Pancreas (tissue), 10 donors: Measurements from ENCODE around the gene TSPOAP1. TPM values are rescaled to one million over a fixed set of nuclear protein-coding genes. Genes with fewer than 3 reads are reported as not detected.
A peak's percentile ranks its signal among the peaks of the same experiment; 100 is the strongest.

Experiments
- ATAC-seq, 4 donors: fragments of 200-7000 bp; cut with Tn5 transposase; one replicate each; pipeline versions ENCODE4 v1.8.0 to v1.9.1; 2020; ENCODE audit warnings: mild to moderate bottlenecking in 4 of 4, moderate library complexity in 4 of 4
- DNase-seq, 6 donors: peaks; one replicate each; pipeline ENCODE4 v3.0.0-alpha.2; 2020
- FAIRE-seq: peaks from 2 replicates; lab custom pipeline; 2012; peaks lifted over from hg19 to GRCh38; lab: Jason Lieb, UNC
- H3K27ac ChIP-seq, 4 donors: fragments of 200-600 bp; sonication (generic); 1 replicate in 3 of 4; 2 replicates in 1 of 4; pipeline versions ENCODE4 v1.5.0 to v1.8.0; 2020
- H3K27me3 ChIP-seq, 4 donors: fragments of 200-600 bp; one replicate each; pipeline ENCODE4 v1.8.0; 2021
- H3K36me3 ChIP-seq, 3 donors: fragments of 200-600 bp; sonication (generic) in 1 of 3; one replicate each; pipeline versions ENCODE4 v1.5.0 to v1.8.0; 2020 to 2021
- H3K4me1 ChIP-seq, 3 donors: fragments of 200-600 bp; one replicate each; pipeline ENCODE4 v1.8.0; 2021
- H3K4me3 ChIP-seq, 4 donors: fragments of 200-600 bp; sonication (generic) in 2 of 4; one replicate each; pipeline versions ENCODE4 v1.5.0 to v1.8.0; 2020 to 2021
- H3K9me3 ChIP-seq, 4 donors: fragments of 200-600 bp; one replicate each; pipeline ENCODE4 v1.8.0; 2021
- CTCF ChIP-seq, 4 donors: fragments of 200-600 bp; sonication (generic) in 3 of 4; IDR thresholded peaks; one replicate each; pipeline versions ENCODE4 v1.5.0 to v1.8.0; 2021; ENCODE audit warnings: antibody characterized with exemption in 4 of 4
- WGBS, 2 donors: extraction: QIAGEN DNeasy Blood & Tissue Kit; methylation state at CpG; one replicate each; pipeline ENCODE4 v1.1.7; 2013; 5-methylcytosine and 5-hydroxymethylcytosine counted together
- intact Hi-C, 3 donors: fragments of 100-400 bp; cut with DNase I; formaldehyde crosslinking; loops; one replicate each; pipeline versions ENCODE4 v1.11.1 to v1.14.2; 2022
- polyA plus RNA-seq, 2 donors: library from polyadenylated mRNA; stranded (reverse); fragments of 200-250 nt; gene quantifications; one replicate each; pipeline ENCODE4 v1.2.3, GENCODE V29; 2013
- total RNA-seq, 6 donors: library from RNA; stranded (reverse); fragmentation: NEBNext Ultra II Directional in 4 of 6; extraction: Animal tissue kit (Norgen Biotek cat#: 25700) in 4 of 6; gene quantifications; one replicate each; pipeline versions ENCODE4 v1.2.1 to v1.2.4, GENCODE V29; 2021 to 2023
- donor health status: healthy with polysubstance abuse.
- donor health status: DM: no; HTN: no; CAD: no; lungs with moderate emphysema.
- donor health status: DM: no; HTN: no; CAD: no.
- donor health status: control.
- donor health status: control.
- donor health status: Bipolar disorder and iron deficiency.
- donor health status: DM: yes; HTN: yes; CAD: no.
- donor health status: DM: no; HTN: no; CAD: no.
- donor health status: DM: no; HTN: no; CAD: no.
- donor health status: DM: yes; HTN: yes; CAD: no.

Gene TSPOAP1
- total and polyA plus RNA-seq, 8 donors: 7.0 to 90.2 (median 14.8) TPM

- intact Hi-C loops: loop anchor here in 1 of 3 donors (5.0 kb wide), 1 partner anchor 123 kb away; no protein-coding TSS in a partner anchor
- Histone ChIP-seq H3K4me3 (peak overlapping the region; percentile 62 to 83 (median 74)), H3K36me3 (no peaks in the 10 kb centered on the region), H3K4me1 (no peaks in the 10 kb centered on the region), H3K27me3 (no peaks in the 10 kb centered on the region), H3K9me3 (no peaks in the 10 kb centered on the region), H3K27ac (no peak overlapping the region)
- TF ChIP-seq CTCF (IDR thresholded peaks at IDR 0.05): no peak
- DNase-seq (peak; percentile 58 to 90 (median 74)), ATAC-seq (peak; percentile 91 to 96 (median 94)), FAIRE-seq (no peak)
- WGBS, 2 donors: 2 to 5% methylated on average over 64 to 66 of the region's 66 CpGs
Measured at GRCh38 chr17:58324409-58325288, 3.9 kb downstream of the TSPOAP1 start.

- Histone ChIP-seq H3K4me1 (no peaks in the 10 kb centered on the region), H3K9me3 (no peaks in the 10 kb centered on the region), H3K4me3 (peak overlapping the region; percentile 62 to 83 (median 74)), H3K27me3 (no peaks in the 10 kb centered on the region), H3K36me3 (no peaks in the 10 kb centered on the region), H3K27ac (no peak overlapping the region)
- intact Hi-C loops: loop anchor here in 1 of 3 donors (5.0 kb wide), 1 partner anchor 123 kb away; no protein-coding TSS in a partner anchor
- DNase-seq (no peak), ATAC-seq (peak in 1 of 4 donors; percentile 3), FAIRE-seq (no peak)
- no peak for TF ChIP-seq CTCF (IDR thresholded peaks at IDR 0.05)
- 3 to 8% methylated on average over 13 of the region's 13 CpGs for WGBS, 2 donors
Measured at GRCh38 chr17:58324056-58324408, 4.6 kb downstream of the TSPOAP1 start.

GRCh38 chr17:58323366-58324055 lies 5.1 kb downstream of the TSPOAP1 start:
- H3K9me3 ChIP-seq: no peaks in the 10 kb centered on the region
- DNase-seq (peak in 2 of 6 donors; percentile 38 to 55), ATAC-seq (no peak), FAIRE-seq (no peak)
- no peak overlapping the region for H3K27ac ChIP-seq
- peak overlapping the region in 3 of 4 donors; percentile 62 to 83 (median 81) for H3K4me3 ChIP-seq
- WGBS, 2 donors: 62 to 69% methylated on average over 8 of the region's 8 CpGs
- no peaks in the 10 kb centered on the region for H3K27me3 ChIP-seq
- intact Hi-C loops: loop anchor here in 1 of 3 donors (5.0 kb wide), 1 partner anchor 124 kb away; no protein-coding TSS in a partner anchor
- TF ChIP-seq CTCF (IDR thresholded peaks at IDR 0.05): no peak
- H3K36me3 ChIP-seq: no peaks in the 10 kb centered on the region
- no peaks in the 10 kb centered on the region for H3K4me1 ChIP-seq

- Histone ChIP-seq H3K36me3 (no peaks in the 10 kb centered on the region), H3K4me1 (no peaks in the 10 kb centered on the region), H3K27ac (no peak overlapping the region), H3K27me3 (no peaks in the 10 kb centered on the region), H3K9me3 (no peaks in the 10 kb centered on the region), H3K4me3 (no peak overlapping the region)
- ATAC-seq (no peak), FAIRE-seq (no peak), DNase-seq (peak in 2 of 6 donors; percentile 49)
- 92 to 98% methylated on average over 9 of the region's 9 CpGs for WGBS, 2 donors
- intact Hi-C loops: loop anchor here in 1 of 3 donors (5.0 kb wide), 1 partner anchor 125 kb away; no protein-coding TSS in a partner anchor
- no peak for TF ChIP-seq CTCF (IDR thresholded peaks at IDR 0.05)
Measured at GRCh38 chr17:58322581-58323185, 5.9 kb downstream of the TSPOAP1 start.
